ENCODE results near the gene CYTIP.

CYTIP gene

DNA sequence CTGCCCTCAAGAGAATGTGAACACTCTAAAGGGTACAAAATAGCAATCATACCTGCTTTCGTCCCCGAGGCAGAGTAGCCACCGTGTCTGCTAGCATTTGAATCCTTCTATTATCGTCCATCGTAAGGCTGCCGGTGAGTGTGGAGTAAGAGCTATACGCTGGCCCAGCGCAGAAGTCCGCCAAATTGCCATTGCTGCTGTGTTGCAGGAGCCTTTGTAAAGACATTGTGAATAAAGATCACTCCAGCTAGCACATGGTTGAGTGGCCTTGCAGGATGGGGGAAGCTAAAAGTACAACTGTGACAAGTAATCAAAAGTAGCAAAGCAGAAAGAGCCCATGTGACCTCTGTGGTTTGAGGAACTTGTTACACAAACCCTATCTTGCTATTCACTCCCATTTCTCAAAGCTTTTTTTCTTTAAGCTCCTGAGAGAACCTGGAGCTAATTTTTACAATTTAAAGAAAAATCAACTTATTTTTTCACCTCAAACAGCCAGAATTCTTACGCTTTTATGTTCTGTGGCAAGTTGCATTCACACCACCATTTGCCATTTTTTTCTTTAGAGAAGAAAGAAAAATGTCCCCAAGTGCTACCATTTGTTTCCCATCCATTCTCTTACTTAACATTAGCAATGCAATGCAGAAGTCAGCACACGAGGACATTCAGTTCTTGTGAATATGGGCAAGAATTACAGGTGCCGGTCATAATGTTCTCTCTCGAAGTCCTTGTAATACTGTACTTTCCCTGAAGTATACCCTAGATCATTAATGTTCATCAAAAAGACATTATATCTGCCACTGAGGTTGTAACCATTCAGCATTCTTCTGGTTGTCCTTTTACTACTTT is at the start of gene CYTIP:
TSS of gene CYTIP (minus strand) at position 295 of the 846 bp plus-strand sequence. CDS start at position 226, 69 bp downstream.
- DNase-seq (ENCODE audit: low spot score) = peak; percentile 87

DNA sequence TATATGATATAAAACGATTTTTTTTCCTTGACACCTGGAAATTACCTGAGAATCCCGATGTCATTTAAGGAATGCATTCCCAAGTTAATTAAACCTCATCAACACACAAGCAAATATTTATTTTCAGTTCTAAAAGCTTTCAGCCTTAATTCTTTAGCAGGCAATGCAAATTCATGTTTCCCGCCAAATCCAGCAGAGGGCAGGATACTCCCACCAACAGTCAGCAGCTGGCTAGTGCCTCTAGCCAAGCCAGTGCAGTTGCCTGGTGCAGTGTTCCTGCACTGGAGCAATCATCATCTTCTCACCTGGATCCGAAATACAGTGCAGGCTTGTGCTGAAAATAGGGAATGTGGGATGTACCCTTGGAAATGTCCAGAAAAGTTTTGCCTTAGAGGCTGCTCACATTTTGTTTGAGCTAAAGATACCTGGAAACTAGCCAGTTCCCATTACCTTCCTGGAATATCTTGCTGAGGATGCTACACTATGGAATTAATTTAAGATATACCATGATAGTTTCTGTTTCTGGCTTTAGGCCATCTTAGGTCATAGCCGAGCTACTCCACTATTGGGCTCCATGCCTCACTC is 48.4 kb upstream of the CYTIP start:
- DNase-seq (ENCODE audit: low spot score) = peak; percentile 81

DNA sequence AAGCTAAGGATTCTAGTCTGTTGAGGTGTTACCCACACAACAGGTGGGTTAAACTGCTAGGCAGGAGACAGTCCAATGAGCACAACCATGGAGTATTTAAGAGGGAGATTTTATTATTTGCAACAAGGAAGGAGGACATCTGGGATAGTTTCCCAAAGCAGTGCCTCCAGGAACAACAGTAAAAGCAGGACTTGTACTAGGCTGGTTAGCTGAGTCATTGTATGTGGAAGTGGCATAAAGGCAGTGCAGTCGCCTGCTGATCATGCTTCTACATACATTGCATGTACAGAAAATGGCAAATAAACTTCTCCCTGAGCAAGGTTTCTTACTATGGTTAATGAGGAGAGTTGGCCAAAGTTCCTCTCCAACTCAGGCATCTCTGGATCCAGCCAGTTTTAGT is 46.1 kb upstream of the CYTIP start:
- no peak for DNase-seq (ENCODE audit: low spot score)

DNA sequence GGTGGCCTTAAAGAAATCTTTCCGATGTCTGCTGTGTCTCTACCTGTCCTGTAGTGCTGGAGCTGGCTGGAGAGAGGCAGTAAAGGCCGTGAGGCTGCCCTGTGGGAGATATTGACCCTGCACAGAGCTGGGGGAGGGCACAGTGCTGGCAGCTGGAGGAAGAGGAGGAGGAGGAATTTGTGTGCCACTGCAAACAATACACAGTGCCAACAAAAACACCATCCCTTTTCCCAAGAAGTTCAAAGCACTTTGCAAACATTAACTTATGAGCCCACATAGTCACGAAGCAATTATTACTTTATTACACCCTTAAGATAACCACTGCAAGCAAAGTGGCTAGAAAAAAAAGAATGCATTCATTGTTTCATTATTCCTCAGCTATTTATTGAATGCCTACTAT is 45.0 kb upstream of the CYTIP start:
- no peak for DNase-seq (ENCODE audit: low spot score)

DNA sequence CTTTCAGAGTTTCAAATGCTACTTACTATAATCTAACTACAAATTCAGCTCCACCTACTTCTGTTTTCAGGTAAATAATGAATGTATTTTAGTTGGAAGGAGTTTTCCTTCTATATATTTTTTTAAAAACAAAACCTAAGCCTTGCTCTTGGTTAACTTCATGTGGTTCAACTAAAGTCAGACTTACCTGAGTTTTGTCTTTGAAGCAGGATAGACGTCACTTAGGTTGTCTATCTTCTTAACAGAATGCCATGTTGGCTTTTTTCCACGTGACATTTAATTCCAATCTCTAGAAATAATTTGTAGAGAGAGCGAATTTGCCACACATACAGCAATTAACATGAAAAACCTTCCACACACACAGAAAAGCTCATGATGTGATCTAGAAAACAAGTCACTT is 43.9 kb upstream of the CYTIP start:
- no peak for DNase-seq (ENCODE audit: low spot score)

DNA sequence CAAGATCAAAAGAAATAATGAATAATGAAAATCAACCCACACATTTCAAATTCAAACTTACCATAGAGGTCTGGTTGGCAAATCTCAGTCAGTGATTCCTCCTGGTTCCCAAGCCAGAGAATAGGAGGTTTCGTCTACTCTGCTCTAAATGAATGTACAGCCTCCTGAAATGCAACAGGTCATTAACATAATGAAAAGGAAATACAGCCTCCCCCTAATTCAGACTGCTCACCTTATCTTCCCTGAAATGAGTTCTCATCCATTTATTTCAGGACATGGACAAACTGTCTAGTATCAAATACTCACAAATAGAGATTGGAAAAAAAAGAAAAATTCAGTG is 43.4 kb upstream of the CYTIP start:
- DNase-seq (ENCODE audit: low spot score) = no peak

DNA sequence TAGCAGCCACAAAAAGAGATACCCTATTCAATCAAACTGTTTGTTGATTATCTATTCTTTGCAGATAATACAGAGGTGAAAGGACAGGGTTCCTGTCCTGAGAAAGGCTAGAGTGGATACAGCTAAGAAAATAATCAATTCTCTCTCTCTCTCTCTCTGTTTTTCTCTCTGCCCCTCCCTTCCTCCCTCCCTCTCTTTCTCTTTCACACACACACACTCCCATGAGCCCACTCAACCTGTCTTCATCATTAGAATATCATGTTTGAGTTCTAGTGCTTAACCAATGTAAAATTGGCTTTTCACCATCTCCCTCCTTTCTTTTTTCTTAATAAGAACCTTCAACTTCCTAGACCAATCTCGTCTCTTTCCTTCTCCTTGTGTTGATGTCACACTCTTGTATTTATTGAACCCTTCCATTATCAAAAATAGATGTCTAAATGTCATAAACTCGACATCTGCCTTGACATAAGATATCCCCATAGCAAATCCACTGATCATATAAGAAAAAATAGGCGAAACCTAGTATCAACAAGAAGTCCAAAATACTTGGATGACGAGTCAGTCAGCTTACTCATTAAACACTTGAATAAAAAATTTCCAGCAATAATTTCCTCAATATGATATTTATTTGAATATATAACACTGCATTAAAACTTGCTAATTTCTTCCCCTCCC is 42.8 kb upstream of the CYTIP start:
- no peak for DNase-seq (ENCODE audit: low spot score)

DNA sequence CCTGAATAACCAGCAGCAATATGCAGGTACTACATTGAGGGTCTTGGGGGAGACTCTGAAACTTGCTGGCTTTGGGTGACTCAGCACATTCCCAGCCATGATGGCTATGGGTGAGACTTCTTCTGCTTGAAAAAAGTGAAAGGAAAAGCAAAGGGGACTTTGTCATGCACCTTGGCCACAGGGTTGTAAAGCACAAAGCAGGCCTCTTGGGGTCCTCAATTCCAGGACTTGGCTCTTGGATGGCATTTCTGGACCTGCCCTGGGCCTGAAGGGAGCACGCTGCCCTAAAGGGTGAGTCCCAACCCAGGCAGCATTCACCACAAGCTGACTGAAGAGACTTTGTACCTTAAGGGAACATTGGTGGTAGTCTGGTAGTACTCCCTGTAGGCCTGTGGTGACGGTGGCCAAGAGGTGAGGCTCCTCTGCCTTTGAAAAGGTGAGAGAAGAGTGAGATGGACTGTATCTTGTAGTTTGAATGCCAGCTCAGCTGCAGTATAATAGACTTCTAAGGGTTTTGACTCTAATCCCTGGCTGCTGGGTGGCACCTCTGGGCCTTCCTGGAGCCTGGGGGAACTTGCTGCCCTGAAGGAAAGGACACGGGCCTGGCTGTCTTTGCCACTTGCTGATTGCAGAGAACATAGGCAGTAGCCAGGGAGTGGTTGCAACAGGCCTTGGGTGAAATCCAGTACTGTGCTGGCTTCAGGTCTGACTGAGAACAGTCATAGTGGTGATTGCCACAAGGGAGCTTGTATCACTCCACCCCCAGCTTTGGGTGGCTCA is 36.5 kb upstream of the CYTIP start:
- no peak for DNase-seq (ENCODE audit: low spot score)

DNA sequence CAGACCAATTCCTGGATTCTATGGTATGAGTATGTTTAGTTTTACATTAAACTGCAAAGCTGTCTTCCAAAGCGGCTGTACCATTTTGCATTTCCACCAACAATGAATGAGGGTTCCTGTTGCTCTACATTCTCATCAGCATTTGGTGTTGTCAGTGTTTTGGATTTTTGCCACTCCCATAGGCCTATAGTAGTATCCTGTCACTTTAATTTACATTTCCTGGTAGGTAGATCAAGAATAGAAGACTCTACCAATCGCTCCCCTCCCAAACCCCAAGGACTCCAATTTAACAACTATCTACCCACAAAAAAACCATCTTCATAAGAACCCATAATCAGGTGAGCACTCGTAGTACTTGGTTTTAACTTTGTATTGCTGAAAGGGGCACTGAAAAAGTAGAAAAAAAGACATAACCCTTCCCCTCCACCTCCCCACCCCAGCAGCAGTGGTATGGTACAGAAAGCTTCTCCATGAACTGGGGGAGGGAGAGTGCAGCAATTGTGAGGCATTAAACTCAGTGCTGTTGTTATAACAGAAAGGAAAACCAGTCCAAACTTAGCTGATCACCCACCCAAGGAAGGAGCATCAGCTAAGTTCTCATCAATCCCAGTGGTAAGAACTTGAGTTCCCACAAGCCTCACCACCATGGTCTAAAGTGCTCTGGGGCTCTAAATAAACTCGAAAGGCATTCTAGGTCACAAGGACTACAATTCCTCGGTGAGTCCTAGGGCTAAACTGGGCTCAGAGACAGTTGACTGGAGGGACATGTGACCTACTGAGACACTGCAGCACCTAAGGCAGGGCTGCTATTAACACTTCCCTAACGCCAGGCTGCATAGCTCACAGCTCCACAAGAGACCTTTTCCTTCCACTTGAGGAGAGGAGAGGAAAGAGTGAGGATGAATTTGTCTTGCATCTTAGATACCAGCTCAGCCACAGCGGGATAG is 35.5 kb upstream of the CYTIP start:
- no peak for DNase-seq (ENCODE audit: low spot score)

DNA sequence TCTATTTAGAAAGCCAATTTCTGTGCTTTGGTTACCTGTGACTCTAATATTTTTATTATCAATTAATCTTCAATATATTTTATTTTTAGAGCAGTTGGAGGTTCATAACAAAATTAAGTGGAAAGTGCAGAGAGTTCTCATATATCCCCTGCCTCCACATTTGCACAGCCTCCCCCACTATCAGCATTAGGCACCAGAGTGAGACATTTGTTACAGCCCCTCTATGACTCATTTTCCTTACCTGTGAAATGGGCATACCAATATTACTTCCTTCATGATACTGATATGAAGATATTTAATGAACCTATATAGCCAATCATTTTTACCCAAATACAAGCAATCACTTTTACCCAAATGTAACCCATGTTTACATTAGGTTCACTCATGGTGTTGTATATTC is 34.0 kb upstream of the CYTIP start:
- no peak for DNase-seq (ENCODE audit: low spot score)

DNA sequence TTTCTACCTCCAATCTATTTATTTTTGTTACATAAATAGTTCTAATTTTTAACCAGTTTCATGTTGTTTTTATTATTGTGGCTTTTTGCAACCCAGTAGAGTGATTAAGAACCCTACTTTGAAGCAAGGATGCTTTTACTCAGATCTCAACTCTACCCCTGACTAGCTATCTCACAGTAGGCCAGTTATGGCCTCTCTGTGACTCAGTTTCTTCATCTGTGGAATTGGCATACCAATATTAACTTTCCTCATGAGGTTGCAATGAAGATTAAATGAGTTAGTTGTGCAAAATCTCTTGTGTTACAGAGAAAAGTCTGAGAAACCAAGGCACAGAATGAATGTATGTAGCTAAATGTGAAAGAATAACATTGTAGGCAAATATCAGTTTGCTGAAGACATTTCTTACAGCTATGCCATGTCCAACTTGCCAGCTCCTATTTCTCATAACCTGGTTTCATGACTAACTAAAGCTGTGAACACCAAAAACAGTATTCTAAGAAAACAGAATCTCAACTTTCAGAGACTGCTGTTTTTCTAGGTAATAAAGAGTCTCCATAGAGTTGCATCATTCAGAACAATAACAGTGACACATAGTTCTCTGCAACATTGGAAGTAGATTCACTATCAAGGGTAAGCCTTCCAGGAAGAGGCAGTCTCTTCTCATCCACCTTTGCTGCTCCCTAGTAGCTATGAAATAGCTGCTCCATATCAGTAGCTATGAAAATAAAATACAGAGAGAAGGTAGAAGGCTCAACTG is 33.2 kb upstream of the CYTIP start:
- no peak for DNase-seq (ENCODE audit: low spot score)

DNA sequence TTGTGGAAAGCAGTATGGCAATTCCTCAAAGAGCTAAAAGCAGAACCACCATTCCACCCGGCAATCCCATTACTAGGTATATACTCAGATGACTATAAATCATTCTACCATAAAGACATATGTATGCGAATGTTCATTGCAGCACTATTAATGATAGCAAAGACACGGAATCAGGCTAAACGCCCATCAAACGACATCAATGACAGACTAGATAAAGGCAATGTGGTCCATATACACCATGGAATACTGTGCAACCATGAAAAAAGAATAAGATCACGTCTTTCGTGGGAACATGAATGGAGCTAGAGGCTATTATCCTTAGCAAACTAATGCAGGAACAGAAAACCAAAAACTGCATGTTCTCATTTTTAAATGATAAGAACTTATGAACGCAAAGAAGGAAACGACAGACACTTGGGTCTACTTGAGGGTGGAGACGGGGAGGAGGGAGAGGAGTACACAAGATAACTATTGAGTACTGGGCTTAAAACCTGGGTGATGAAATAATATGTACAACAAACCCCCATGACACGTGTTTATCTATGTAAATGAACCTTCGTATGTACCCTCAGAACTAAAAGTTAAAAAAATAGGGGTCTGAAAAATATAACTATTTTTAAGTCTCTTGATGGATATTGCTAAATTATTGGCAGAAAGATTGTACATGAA is 32.0 kb upstream of the CYTIP start:
- DNase-seq (ENCODE audit: low spot score) = no peak

DNA sequence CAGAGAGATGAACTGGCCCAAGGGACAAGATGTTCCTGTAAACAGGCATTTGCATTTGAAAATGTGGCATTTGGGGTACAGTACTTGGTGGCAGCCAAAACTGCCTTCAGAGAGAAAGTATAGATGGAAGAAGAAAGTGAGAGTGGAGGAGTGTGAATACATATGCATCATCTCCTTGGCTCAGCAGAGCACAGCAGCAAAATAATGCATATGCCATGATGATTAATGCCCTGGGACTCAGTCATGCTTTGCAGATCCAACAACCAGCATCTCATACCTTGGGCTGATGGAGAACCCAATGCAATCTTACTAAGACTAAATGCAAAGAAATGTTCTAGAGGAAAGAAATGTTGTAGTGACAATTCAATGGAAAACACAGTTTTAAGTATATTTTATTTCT is 29.7 kb upstream of the CYTIP start:
- no peak for DNase-seq (ENCODE audit: low spot score)

DNA sequence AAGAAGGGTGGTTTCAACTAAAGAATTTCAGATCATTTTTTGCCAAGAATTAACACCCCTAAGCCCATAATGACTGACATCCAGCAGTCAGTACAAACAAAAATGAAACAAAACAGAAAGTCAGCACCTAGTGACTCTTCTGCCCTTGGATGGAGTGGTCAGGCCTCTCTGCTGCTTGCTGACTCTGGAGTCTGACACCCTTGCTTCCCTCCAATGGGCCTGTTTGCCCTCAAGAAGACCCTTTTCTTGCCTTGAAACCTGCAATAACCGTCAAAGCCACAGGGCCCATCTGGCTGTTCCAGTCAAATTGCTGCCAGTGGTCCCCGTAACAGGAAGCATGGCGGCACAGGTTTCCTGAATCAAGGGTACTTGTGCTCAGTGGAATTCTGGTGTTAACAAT is 27.2 kb upstream of the CYTIP start:
- no peak for DNase-seq (ENCODE audit: low spot score)

DNA sequence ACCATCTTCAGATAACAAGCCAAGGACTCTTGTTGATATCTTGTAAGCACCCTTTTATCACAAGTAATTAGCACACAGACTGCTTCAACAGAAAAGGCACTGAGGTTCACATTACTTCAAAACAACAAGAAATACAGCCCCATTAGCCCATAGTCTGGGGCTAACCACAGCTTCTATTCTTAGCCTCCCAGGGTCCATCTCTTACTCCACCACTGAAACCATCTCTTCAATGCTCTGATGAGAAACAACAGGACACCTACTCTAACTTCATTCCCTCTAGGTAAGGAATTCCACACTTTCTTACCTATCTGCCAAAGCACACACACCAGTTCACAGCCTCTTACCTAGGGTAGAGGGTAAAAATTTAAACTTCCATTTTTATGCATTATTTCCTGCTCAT is 26.4 kb upstream of the CYTIP start:
- DNase-seq (ENCODE audit: low spot score) = peak; percentile 41

DNA sequence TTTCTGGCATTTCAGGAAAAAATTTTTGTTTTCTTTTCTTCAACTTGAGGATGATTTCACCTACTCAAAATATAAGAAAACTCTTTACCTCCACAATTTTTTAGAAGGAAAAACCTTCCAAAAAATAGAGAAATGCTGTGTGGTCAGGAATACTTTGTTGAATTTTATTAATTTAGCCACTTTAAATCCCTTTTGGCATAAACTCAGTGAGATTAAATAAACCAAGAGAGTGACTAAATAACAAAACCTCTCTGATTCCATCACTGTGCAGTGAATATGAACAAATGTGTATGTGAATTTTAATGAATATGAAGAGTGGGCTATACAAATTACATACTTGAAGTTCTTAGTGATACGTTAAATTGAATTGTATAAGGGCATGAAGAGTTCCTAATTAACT is 25.8 kb upstream of the CYTIP start:
- no peak for DNase-seq (ENCODE audit: low spot score)

DNA sequence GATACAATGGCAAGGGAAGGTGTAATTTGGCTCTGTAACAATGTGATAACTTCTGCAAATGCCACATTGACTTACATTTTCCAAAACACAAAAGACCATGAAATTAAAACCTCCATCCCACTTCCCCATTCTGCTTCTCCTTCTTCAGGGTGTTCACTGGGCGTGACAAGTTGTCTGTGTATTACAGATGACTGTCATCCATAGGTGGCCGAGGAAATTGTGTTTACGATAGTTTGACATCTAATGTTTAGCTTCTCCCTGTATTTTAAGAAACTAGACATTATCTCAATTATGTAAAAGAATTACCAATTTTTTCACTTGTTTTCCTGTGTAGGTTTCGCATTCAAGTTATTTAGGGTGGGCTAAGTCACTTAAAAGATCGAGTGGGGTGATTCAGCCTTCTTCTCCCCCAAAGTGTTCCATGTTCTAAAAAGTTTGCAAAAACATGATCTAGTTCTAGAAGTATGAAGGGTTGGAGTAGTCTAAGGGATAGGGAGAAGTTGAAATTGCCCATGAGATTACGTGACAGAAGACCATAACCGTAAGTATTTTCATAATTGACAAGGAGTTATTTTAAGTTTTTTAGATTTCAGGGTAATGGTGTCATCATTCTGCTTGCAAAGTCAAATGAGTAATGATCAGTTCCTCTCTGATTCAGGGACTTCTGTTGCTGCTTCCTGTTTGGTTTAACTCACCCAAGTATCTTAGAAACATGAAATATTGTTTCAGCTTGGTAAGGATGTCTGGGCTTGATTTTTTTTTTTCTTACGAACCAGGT is 25.2 kb upstream of the CYTIP start:
- DNase-seq (ENCODE audit: low spot score) = peak; percentile 86

DNA sequence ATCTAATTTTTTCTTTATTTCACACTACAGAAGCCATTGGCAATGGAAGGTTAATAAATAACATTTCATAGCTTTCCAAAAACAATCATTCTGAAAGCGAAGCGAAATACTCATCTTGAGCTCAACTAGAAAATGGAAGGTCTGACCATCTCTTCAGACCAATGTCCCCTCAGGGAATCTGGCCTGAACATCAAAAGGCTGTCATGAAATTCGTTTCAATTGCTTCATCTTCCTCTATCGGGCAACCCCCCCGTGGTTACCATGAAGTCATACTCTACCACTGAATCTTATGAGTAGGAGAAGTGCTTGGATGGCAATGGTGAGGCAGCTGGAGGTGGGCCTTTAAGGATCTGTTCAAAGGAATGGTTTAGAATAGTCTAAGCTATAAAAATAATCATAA is 22.9 kb upstream of the CYTIP start:
- DNase-seq (ENCODE audit: low spot score) = no peak

DNA sequence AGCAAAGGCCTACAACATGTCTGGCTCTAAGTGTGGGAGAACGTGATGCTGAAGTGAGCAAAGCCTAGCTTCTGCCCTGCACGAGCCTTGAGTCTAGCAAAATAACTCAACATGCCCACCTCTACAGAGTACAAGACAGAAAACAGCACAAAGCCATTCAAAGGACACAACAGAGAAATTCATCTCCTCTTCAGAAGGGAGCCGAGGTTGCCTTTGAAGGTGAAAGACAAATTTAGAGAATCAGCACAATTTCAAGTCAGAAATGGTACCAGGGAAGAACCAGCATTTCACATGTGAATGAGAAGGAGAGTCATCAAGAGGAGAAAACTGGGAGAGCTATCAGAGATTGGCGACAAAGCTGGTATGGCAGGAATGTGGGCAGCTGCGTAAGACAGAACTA is 21.7 kb upstream of the CYTIP start:
- DNase-seq (ENCODE audit: low spot score) = no peak

Data from NAMALWA (cell line).